T-cell (primary cell): ENCODE data around the gene PDIA2. TPM values are rescaled to one million over a fixed set of nuclear protein-coding genes. Genes with fewer than 3 reads are reported as not detected.

ENCODE experiments used
- ATAC-seq, 4 experiments: fragments of 200-7000 bp in 3 of 4; fragments of 150-1000 bp in 1 of 4; cut with Tn5 transposase; replicated peaks in 1 of 4; 1 replicate in 3 of 4; 2 replicates in 1 of 4; pipeline ENCODE4 v1.10.0; 2021; ENCODE audit warnings: moderate library complexity in 3 of 4, mild to moderate bottlenecking in 2 of 4, moderate number of reproducible peaks in 1 of 4
- CTCF ChIA-PET, 2 donors: fragments of 300-600 bp; sonication (Branson Sonifier 250); formaldehyde crosslinking; loops; one replicate each; lab custom pipeline; 2022; ENCODE audit warnings: antibody characterized with exemption in 2 of 2; lab: Charles Lee
- POLR2A ChIA-PET, 2 donors: fragments of 300-600 bp; sonication (Branson Sonifier 250); formaldehyde crosslinking; loops; one replicate each; lab custom pipeline; 2022; ENCODE audit warnings: antibody characterized with exemption in 2 of 2; lab: Charles Lee
- DNase-seq, 35 experiments: peaks; one replicate each; pipeline versions ENCODE4 v3.0.0 to v3.0.0-alpha.2; 2013 to 2023
- H3K27ac ChIP-seq: one replicate; pipeline ENCODE4 v1.5.1; 2013; ENCODE audit warnings: low read length
- H3K27me3 ChIP-seq, 2 experiments: replicated peaks in 1 of 2; 1 replicate in 1 of 2; 2 replicates in 1 of 2; pipeline versions ENCODE4 v1.6.1 to v1.7.0; 2013; ENCODE audit warnings: low read length in 1 of 2, mixed read lengths in 1 of 2; ENCODE audit not compliant: control insufficient read depth in 2 of 2, insufficient read depth in 2 of 2; ENCODE audit errors: extremely low read depth in 1 of 2
- H3K36me3 ChIP-seq, 2 donors: 1 replicate in 1 of 2; 2 replicates in 1 of 2; pipeline versions ENCODE4 v1.6.1 to v1.7.0; 2013; ENCODE audit warnings: low read length in 1 of 2; ENCODE audit not compliant: control insufficient read depth in 2 of 2, insufficient read depth in 1 of 2; ENCODE audit errors: extremely low read depth in 1 of 2
- H3K4me1 ChIP-seq, 2 experiments: 1 replicate in 1 of 2; 2 replicates in 1 of 2; pipeline versions ENCODE4 v1.6.1 to v1.7.0; 2013; ENCODE audit warnings: low read length in 2 of 2, mixed read lengths in 1 of 2; ENCODE audit not compliant: insufficient read depth in 2 of 2, control insufficient read depth in 1 of 2; ENCODE audit errors: extremely low read depth in 1 of 2
- H3K4me3 ChIP-seq, 2 donors: 1 replicate in 1 of 2; 2 replicates in 1 of 2; pipeline versions ENCODE4 v1.5.1 to v1.7.0; 2013; ENCODE audit warnings: mild to moderate bottlenecking in 2 of 2, low read length in 1 of 2, moderate library complexity in 1 of 2; ENCODE audit not compliant: control insufficient read depth in 1 of 2; ENCODE audit errors: extremely low read depth in 1 of 2
- H3K9me3 ChIP-seq: 2 replicates; pipeline ENCODE4 v1.7.0; 2013
- H3K27ac Mint-ChIP-seq, 2 donors: one replicate each; pipeline ENCODE4 v1.8.0; 2020 to 2021; ENCODE audit warnings: mild to moderate bottlenecking in 2 of 2, mixed read lengths in 2 of 2
- H3K27me3 Mint-ChIP-seq, 2 donors: one replicate each; pipeline ENCODE4 v1.8.0; 2021 to 2022; ENCODE audit warnings: mixed read lengths in 2 of 2
- H3K36me3 Mint-ChIP-seq: one replicate; pipeline ENCODE4 v1.8.0; 2021; ENCODE audit warnings: mixed read lengths
- H3K4me1 Mint-ChIP-seq, 3 donors: one replicate each; pipeline ENCODE4 v1.8.0; 2020 to 2022; ENCODE audit warnings: mixed read lengths in 3 of 3, mild to moderate bottlenecking in 1 of 3
- H3K4me3 Mint-ChIP-seq, 3 donors: one replicate each; pipeline ENCODE4 v1.8.0; 2020 to 2022; ENCODE audit warnings: mild to moderate bottlenecking in 3 of 3, mixed read lengths in 3 of 3, moderate library complexity in 3 of 3
- H3K9me3 Mint-ChIP-seq, 3 donors: one replicate each; pipeline ENCODE4 v1.8.0; 2020 to 2022; ENCODE audit warnings: mixed read lengths in 3 of 3
- WGBS: methylation state at CpG from one replicate; pipeline ENCODE4 v1.1.5; 2013; ENCODE audit warnings: missing lambda C conversion rate; ENCODE audit not compliant: insufficient coverage; 5-methylcytosine and 5-hydroxymethylcytosine counted together
- total RNA-seq, 35 experiments: library from RNA in 6 of 35; stranded (reverse) in 6 of 35; fragments of 120-200 nt in 1 of 35; gene quantifications; one replicate each; pipeline versions ENCODE4 v1.2.1 to v1.2.4 and lab custom pipeline; 2013 to 2026

Gene PDIA2
- total RNA-seq, 5 donors from 2014 or later (not counting 1 experiment from before 2014, with no cell fraction given), result 0.38 to 0.54 (median 0.53) TPM; not detected in 2

DNA sequence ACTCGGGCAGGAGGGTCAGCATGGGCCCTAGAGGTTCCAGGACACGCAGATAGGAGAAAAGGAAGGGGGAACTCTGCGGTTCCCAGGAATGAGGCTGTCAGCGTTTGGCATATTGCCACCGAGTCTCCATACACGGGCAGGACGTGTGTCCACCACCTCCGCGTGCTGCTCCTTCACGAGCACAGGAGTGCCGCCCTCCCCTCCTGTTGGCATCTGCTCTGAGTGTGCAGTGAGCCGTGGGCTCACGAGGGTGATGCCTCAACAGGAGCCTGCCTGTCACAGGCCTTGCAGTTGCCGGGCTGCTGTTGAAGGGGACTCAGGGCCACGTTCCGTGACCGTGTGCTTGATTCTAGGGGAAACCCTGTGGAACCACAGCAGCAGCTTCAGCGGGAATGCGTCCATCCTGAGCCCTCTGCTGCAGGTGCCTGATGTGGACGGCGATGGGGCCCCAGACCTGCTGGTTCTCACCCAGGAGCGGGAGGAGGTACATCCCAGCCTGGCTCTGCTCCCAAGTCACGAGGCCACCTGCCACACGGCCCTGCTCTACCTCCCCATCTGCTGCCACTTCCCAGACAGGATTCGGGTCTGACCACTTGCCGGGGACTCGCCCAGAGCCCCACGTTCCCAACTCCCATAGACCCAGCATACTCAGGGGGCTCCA is 21.8 kb upstream of the PDIA2 start:
- H3K4me1 Mint-ChIP-seq, result peaks cover 0 to 6% (median 0%) of the 10 kb centered on the region in 3 donors

DNA sequence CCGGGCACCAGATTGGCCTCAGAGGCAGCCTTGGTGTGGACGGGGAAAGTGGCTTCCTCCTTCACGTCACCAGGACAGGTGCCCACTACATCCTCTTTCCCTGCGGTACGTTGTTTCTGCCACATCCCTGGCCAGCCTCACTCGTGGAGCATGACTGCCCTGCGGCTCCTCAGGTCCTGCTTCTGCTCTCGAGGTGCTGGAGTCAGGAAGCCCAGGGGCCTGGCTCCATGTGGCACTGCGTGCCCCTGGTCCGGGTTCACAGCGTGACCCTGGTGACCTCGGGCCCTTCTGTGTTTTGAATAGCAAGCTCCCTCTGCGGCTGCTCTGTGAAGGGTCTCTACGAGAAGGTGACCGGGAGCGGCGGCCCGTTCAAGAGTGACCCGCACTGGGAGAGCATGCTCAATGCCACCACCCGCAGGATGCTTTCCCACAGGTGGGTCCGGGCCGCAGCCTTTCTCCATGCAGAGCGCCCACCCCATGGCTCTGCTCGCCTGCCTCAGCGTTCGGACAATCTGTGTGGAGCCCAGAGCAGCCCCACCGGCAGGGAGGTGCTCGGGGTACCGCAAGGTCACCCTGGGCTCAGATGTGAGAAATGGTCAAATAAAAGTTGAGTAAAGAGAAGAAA is 20.7 kb upstream of the PDIA2 start:
- no peaks in the 10 kb centered on the region for H3K9me3 Mint-ChIP-seq
- Histone ChIP-seq H3K27me3 (no peaks in the 10 kb centered on the region), H3K9me3 (no peaks in the 10 kb centered on the region), H3K36me3 (peaks cover 26 to 52% of the 10 kb centered on the region in 2 donors), H3K4me3 (no peak overlapping the region), H3K27ac (no peak overlapping the region), H3K4me1 (peaks cover 0 to 9% of the 10 kb centered on the region in 2 experiments)
- no peaks in the 10 kb centered on the region for H3K27me3 Mint-ChIP-seq
- no peak overlapping the region for H3K27ac Mint-ChIP-seq
- peaks cover 0 to 4% (median 1%) of the 10 kb centered on the region in 3 donors for H3K4me1 Mint-ChIP-seq
- ChIA-PET CTCF (no interaction called here), POLR2A (no interaction called here)
- H3K36me3 Mint-ChIP-seq, result peaks cover 19% of the 10 kb centered on the region
- no peak overlapping the region for H3K4me3 Mint-ChIP-seq
- ATAC-seq (no peak), DNase-seq (no peak)
- WGBS, result 97% methylated on average over 25 of the region's 29 CpGs

More for the DNA sequence above, 21.8 kb upstream of the PDIA2 start:
- peaks cover 22% of the 10 kb centered on the region for H3K36me3 Mint-ChIP-seq
- POLR2A ChIA-PET, result no interaction called here
- Histone ChIP-seq H3K27ac (no peak overlapping the region), H3K9me3 (no peaks in the 10 kb centered on the region), H3K4me1 (peaks cover 0 to 9% of the 10 kb centered on the region in 2 experiments), H3K27me3 (no peaks in the 10 kb centered on the region), H3K4me3 (no peak overlapping the region), H3K36me3 (peaks cover 26 to 53% of the 10 kb centered on the region in 2 donors)
- H3K9me3 Mint-ChIP-seq, result no peaks in the 10 kb centered on the region
- H3K27me3 Mint-ChIP-seq, result no peaks in the 10 kb centered on the region
- no peak overlapping the region for H3K27ac Mint-ChIP-seq
- DNase-seq (no peak), ATAC-seq (no peak)
- 94% methylated on average over 23 of the region's 28 CpGs for WGBS
- no peak overlapping the region for H3K4me3 Mint-ChIP-seq
- CTCF ChIA-PET, result no interaction called here

DNA sequence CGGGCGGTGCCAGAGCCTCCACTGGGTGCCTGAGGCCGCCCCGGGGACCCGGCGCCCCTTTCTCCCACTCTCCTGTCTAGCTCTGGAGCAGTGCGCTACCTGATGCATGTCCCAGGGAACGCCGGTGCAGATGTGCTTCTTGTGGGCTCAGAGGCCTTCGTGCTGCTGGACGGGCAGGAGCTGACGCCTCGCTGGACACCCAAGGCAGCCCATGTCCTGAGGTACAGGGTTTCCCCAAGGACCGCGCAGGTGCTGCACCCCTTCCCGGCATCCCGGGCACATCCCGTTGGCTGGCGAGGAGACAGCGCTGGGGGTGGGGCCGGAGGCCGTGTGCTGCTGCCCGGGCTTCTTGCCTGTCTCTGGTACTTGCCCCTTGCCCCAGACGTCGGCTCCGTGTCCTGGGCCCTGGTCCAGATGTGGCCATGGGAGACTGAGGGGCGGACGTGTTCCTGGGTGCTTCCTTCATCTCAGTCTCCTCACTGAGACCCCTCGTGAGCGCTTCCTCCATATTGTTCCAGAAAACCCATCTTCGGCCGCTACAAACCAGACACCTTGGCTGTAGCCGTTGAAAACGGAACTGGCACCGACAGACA is 19.7 kb upstream of the PDIA2 start:
- Histone ChIP-seq H3K27me3 (no peaks in the 10 kb centered on the region), H3K4me3 (no peak overlapping the region), H3K36me3 (peaks cover 26 to 52% of the 10 kb centered on the region in 2 donors), H3K9me3 (no peaks in the 10 kb centered on the region), H3K4me1 (peaks cover 0 to 9% of the 10 kb centered on the region in 2 experiments), H3K27ac (no peak overlapping the region)
- ATAC-seq (no peak), DNase-seq (no peak)
- no peaks in the 10 kb centered on the region for H3K9me3 Mint-ChIP-seq
- ChIA-PET POLR2A (no interaction called here), CTCF (interaction anchor here in 1 of 2 donors (0.6 kb wide), 1 partner anchor 17 kb away, joined by 9 read pairs; no protein-coding TSS in a partner anchor)
- H3K27me3 Mint-ChIP-seq, result no peaks in the 10 kb centered on the region
- H3K4me1 Mint-ChIP-seq, result peaks cover 0 to 4% (median 4%) of the 10 kb centered on the region in 3 donors
- peaks cover 19% of the 10 kb centered on the region for H3K36me3 Mint-ChIP-seq
- H3K27ac Mint-ChIP-seq, result no peak overlapping the region
- WGBS, result 97% methylated on average over 33 of the region's 35 CpGs
- H3K4me3 Mint-ChIP-seq, result no peak overlapping the region

DNA sequence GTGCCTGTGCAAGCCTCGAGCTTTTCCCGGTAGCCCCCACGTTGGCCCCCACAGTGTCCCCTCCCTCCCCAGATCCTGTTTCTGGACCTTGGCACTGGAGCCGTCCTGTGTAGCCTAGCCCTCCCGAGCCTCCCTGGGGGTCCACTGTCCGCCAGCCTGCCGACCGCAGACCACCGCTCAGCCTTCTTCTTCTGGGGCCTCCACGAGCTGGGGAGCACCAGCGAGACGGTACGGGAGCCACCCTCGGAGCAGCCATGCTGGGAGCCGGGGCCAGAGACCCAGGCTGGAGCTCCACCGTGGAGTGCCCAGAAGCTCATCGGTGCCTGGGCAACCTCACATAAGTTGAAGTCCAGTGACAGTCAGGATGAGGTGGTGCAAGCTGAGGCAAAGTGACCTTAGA is 19.0 kb upstream of the PDIA2 start:
- Mint-ChIP-seq H3K27me3 (no peaks in the 10 kb centered on the region), H3K4me1 (peaks cover 0 to 4% (median 4%) of the 10 kb centered on the region in 3 donors), H3K9me3 (no peaks in the 10 kb centered on the region), H3K36me3 (peaks cover 18% of the 10 kb centered on the region), H3K4me3 (no peak overlapping the region), H3K27ac (no peak overlapping the region)
- Histone ChIP-seq H3K9me3 (no peaks in the 10 kb centered on the region), H3K4me3 (no peak overlapping the region), H3K36me3 (peaks cover 26 to 52% of the 10 kb centered on the region in 2 donors), H3K4me1 (peaks cover 0 to 9% of the 10 kb centered on the region in 2 experiments), H3K27ac (no peak overlapping the region), H3K27me3 (no peaks in the 10 kb centered on the region)
- ChIA-PET POLR2A (no interaction called here), CTCF (interaction anchor here in 1 of 2 donors (0.6 kb wide), 1 partner anchor 17 kb away, joined by 9 read pairs; no protein-coding TSS in a partner anchor)
- ATAC-seq (no peak), DNase-seq (no peak)
- WGBS, result 97% methylated on average over 17 of the region's 17 CpGs

DNA sequence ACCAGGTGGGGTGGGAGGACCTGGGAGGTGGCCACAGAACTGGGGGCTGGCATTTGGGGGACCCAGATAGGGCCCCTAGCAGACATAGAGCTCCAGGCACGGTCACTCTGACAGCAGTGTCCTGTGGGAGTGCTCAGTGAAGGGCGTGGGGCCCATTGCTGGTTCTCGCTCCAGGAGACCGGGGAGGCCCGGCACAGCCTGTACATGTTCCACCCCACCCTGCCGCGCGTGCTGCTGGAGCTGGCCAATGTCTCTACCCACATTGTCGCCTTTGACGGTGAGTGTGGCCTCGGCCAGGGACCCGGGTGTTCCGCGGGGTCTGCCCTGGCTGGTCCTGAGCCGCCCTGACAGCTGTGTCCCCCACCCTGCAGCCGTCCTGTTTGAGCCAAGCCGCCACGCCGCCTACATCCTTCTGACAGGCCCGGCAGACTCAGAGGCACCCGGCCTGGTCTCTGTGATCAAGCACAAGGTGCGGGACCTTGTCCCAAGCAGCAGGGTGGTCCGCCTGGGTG is 18.5 kb upstream of the PDIA2 start:
- H3K9me3 ChIP-seq, result no peaks in the 10 kb centered on the region
- Mint-ChIP-seq H3K4me1 (peaks cover 0 to 4% (median 4%) of the 10 kb centered on the region in 3 donors), H3K9me3 (no peaks in the 10 kb centered on the region), H3K36me3 (peaks cover 13% of the 10 kb centered on the region), H3K4me3 (no peak overlapping the region), H3K27ac (no peak overlapping the region), H3K27me3 (no peaks in the 10 kb centered on the region)
- H3K4me3 ChIP-seq, result no peak overlapping the region
- peaks cover 26 to 47% of the 10 kb centered on the region in 2 donors for H3K36me3 ChIP-seq
- ATAC-seq (no peak), DNase-seq (no peak)
- H3K4me1 ChIP-seq, result peaks cover 0 to 9% of the 10 kb centered on the region in 2 experiments
- ChIA-PET POLR2A (no interaction called here), CTCF (no interaction called here)
- no peaks in the 10 kb centered on the region for H3K27me3 ChIP-seq
- WGBS, result 94% methylated on average over 22 of the region's 23 CpGs
- no peak overlapping the region for H3K27ac ChIP-seq

DNA sequence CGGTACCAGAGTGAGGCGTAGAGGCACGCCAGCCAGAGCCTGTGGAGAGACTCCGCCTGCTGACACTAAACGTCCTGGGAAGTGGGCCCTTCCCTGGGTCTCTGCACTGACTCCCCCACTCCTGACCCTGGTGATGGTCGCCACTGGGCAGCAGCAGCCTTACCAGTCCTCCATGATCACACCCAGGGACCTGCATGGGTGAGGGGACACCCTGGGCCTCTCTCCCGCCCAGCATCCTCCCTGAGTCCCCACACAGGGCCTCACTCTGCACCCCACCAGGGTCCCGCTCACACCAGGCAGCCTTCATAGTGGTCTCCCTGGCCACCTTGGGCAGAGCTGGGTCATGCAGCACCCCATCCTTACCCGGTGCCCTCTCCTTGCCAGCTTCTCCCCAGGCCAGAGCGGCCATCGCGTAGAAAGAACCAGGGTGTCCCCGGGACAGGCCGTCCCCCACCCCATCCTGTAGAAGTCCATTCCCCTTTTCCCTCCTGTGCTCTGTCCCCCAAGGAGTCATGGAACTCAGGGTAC is 17.9 kb upstream of the PDIA2 start:
- Mint-ChIP-seq H3K4me3 (no peak overlapping the region), H3K27ac (no peak overlapping the region), H3K4me1 (peaks cover 0 to 4% (median 4%) of the 10 kb centered on the region in 3 donors), H3K27me3 (no peaks in the 10 kb centered on the region), H3K36me3 (peaks cover 13% of the 10 kb centered on the region), H3K9me3 (no peaks in the 10 kb centered on the region)
- Histone ChIP-seq H3K27me3 (no peaks in the 10 kb centered on the region), H3K36me3 (peaks cover 26 to 41% of the 10 kb centered on the region in 2 donors), H3K9me3 (no peaks in the 10 kb centered on the region), H3K4me3 (no peak overlapping the region), H3K27ac (no peak overlapping the region), H3K4me1 (peaks cover 0 to 9% of the 10 kb centered on the region in 2 experiments)
- no peak for ATAC-seq
- POLR2A ChIA-PET, result no interaction called here
- DNase-seq, result no peak
- CTCF ChIA-PET, result no interaction called here
- 85% methylated on average over 10 of the region's 14 CpGs for WGBS
